Stimulated activated CD4-positive, alpha-beta T cell treated with anti-CD3 and anti-CD28 coated beads, Interleukin-2, amount 100 ng/mL, for 4 hours (primary cell): ENCODE data around the gene FANCD2.
"Not testable (repeated sequence)": the region's sequence is repeated elsewhere in the genome, so short reads cannot be mapped to it uniquely, and the experiment has no call there.

Experiments used
- DNase-seq: peaks from one replicate; pipeline ENCODE4 v3.0.0-alpha.2; 2020; ENCODE audit warnings: low read depth

The FANCD2 gene

GRCh38 chr3:10108091-10108490 lies 81.9 kb downstream of the FANCD2 start, which contains the start of gene FANCD2OS:
TSS of gene FANCD2OS (minus strand) at chr3:10108255. CDS start at chr3:10104774, 3,481 bp downstream.
- DNase-seq: no peak

- DNase-seq: peak; percentile 92
Observed at GRCh38 chr3:10115326-10116137, 89.3 kb downstream of the FANCD2 start, which contains the start of gene BRK1. TSS of gene BRK1 (plus strand) at chr3:10115675. CDS start at chr3:10115702, 27 bp downstream.

- no peak for DNase-seq
Observed at GRCh38 chr3:10116138-10116460, 89.9 kb downstream of the FANCD2 start.

- no peak for DNase-seq
Observed at GRCh38 chr3:10116928-10117327, 90.7 kb downstream of the FANCD2 start.

GRCh38 chr3:10119376-10119775 lies 93.1 kb downstream of the FANCD2 start:
- no peak for DNase-seq

- DNase-seq: no peak
Observed at GRCh38 chr3:10121064-10121463, 94.8 kb downstream of the FANCD2 start.

GRCh38 chr3:10122724-10123123 lies 96.5 kb downstream of the FANCD2 start:
- DNase-seq: no peak

- DNase-seq: not testable (repeated sequence)
Observed at GRCh38 chr3:10135872-10136271, 109.6 kb downstream of the FANCD2 start.

- DNase-seq: no peak
Observed at GRCh38 chr3:10136426-10137005, 110.3 kb downstream of the FANCD2 start.

GRCh38 chr3:10137178-10137577 lies 110.9 kb downstream of the FANCD2 start:
- no peak for DNase-seq

- DNase-seq: no peak
Observed at GRCh38 chr3:10140996-10141546, 114.8 kb downstream of the FANCD2 start.

GRCh38 chr3:10142707-10143560 lies 116.7 kb downstream of the FANCD2 start:
- no peak for DNase-seq

GRCh38 chr3:10145685-10146084 lies 119.4 kb downstream of the FANCD2 start:
- no peak for DNase-seq

- no peak for DNase-seq
Observed at GRCh38 chr3:10149226-10149625, 123.0 kb downstream of the FANCD2 start.

- no peak for DNase-seq
Observed at GRCh38 chr3:10150987-10151386, 124.8 kb downstream of the FANCD2 start.
